IMR-90 (cell line): Measurements from ENCODE around the gene TMEM215.

Source experiments
- CHD1 ChIP-seq: IDR thresholded peaks from 2 replicates; pipeline ENCODE4 v1.6.1; 2012; ENCODE audit warnings: low read depth, low read length, improper control_type of control experiment
- FOS ChIP-seq: fragments of 150-350 bp; IDR thresholded peaks from 2 replicates; pipeline ENCODE4 v1.6.1; 2016; ENCODE audit warnings: low read depth, low read length
- MAZ ChIP-seq: IDR thresholded peaks from 2 replicates; pipeline ENCODE4 v1.6.1; 2012; ENCODE audit warnings: low read depth, mild to moderate bottlenecking, low read length, improper control_type of control experiment, moderate library complexity, borderline replicate concordance
- NFE2L2 ChIP-seq: fragments of 150-350 bp; IDR thresholded peaks from 2 replicates; pipeline ENCODE4 v1.6.1; 2016; ENCODE audit warnings: low read depth, mild to moderate bottlenecking, low read length
- POLR2A ChIP-seq: IDR thresholded peaks from 2 replicates; pipeline ENCODE4 v1.6.1; 2012; ENCODE audit warnings: mild to moderate bottlenecking, low read depth, low read length
- RAD21 ChIP-seq: IDR thresholded peaks from 2 replicates; pipeline ENCODE4 v1.6.1; 2012; ENCODE audit warnings: low read length, improper control_type of control experiment
- RCOR1 ChIP-seq: IDR thresholded peaks from 2 replicates; pipeline ENCODE4 v1.6.1; 2012; ENCODE audit warnings: mild to moderate bottlenecking, low read length, improper control_type of control experiment; ENCODE audit not compliant: insufficient replicate concordance
- RFX5 ChIP-seq: IDR thresholded peaks from 2 replicates; pipeline ENCODE4 v1.8.0; 2012; ENCODE audit warnings: low read depth, mild to moderate bottlenecking, low read length, moderate library complexity
- SMC3 ChIP-seq: fragments of 150-350 bp; IDR thresholded peaks from 2 replicates; pipeline ENCODE4 v1.6.1; 2016; ENCODE audit warnings: low read depth, mild to moderate bottlenecking, antibody characterized with exemption, low read length, moderate library complexity
- TF ChIP-seq, protein P1 (sequence below): conservative IDR thresholded peaks from 2 replicates; pipeline ENCODE4 v1.5.1; 2012; ENCODE audit warnings: mild to moderate bottlenecking, low read depth, low read length, improper control_type of control experiment

DNA sequence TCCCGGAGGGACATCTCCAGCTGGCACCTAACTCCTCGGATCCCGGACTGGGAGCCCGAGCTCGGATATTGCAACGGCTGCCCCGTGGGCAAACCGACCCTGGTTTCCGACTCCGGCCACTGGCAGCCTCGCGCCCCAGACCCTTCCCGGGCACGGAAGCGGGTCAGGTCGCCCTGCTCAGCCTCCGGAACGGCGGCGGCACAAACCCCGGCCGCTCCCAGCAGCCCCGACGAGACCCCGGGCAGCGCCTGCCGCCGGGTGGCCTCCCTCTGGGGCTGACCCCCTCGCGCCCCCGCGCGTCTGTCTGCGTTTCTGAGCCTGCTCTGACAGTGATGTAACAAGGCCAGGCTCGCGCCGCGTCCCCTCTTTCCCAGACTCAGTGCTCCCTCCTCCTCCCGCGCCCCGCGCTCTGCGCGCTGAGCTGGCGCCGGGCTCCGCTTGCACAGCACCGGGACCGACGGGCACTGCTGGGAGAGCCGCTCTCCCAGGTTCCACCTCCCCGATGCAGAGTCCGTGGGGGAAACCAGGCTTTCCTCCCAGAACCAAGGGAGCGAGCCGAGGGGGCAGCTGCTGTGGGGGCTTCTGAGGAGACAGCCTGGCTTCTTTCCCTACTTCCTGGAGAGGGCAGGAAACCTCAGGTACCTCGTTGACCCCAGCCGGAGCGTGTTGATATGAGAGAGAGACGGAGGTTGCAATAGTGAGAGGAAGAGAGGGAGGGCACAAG lies at the start of gene TMEM215:
- TF ChIP-seq, protein P1, sequence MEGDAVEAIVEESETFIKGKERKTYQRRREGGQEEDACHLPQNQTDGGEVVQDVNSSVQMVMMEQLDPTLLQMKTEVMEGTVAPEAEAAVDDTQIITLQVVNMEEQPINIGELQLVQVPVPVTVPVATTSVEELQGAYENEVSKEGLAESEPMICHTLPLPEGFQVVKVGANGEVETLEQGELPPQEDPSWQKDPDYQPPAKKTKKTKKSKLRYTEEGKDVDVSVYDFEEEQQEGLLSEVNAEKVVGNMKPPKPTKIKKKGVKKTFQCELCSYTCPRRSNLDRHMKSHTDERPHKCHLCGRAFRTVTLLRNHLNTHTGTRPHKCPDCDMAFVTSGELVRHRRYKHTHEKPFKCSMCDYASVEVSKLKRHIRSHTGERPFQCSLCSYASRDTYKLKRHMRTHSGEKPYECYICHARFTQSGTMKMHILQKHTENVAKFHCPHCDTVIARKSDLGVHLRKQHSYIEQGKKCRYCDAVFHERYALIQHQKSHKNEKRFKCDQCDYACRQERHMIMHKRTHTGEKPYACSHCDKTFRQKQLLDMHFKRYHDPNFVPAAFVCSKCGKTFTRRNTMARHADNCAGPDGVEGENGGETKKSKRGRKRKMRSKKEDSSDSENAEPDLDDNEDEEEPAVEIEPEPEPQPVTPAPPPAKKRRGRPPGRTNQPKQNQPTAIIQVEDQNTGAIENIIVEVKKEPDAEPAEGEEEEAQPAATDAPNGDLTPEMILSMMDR, result no peak
- no peak for TF ChIP-seq FOS
- TF ChIP-seq RFX5, result no peak
- no peak for TF ChIP-seq RAD21
- TF ChIP-seq MAZ, result no peak
- TF ChIP-seq SMC3, result no peak
- TF ChIP-seq POLR2A, result no peak
- TF ChIP-seq CHD1, result no peak
- TF ChIP-seq NFE2L2, result no peak
- TF ChIP-seq RCOR1, result no peak
